K562 (cell line): ENCODE results near the gene ADAM33. TPM values are rescaled to one million over a fixed set of nuclear protein-coding genes. Genes with fewer than 3 reads are reported as not detected.

ENCODE experiments used
- ATAC-seq: fragments of 200-7000 bp; cut with Tn5 transposase; 3 replicates; pipeline ENCODE4 v1.9.1; 2020; ENCODE audit warnings: moderate library complexity
- BruUV-seq: library from RNA; stranded (reverse); fragments of 400-500 nt; replicated peaks from 2 replicates; lab custom pipeline; 2021; lab: Mats Ljungman, UMichigan
- CTCF ChIA-PET: fragments of 300-600 bp; formaldehyde crosslinking; extraction: SDS; loops from one replicate; lab custom pipeline; 2021; ENCODE audit warnings: low intra/inter-chr PET ratio; lab: Yijun Ruan, JAX
- POLR2A ChIA-PET: fragments of 300-600, 350-650 bp; sonication (Branson Sonifier 250); formaldehyde crosslinking; extraction: SDS; loops from one replicate; lab custom pipeline; 2021; ENCODE audit warnings: antibody characterized with exemption, inconsistent platforms; lab: Yijun Ruan, JAX
- DNase-seq, 4 experiments: peaks; one replicate each; pipeline versions ENCODE4 v3.0.0 to v3.0.0-alpha.2; 2011 to 2018; ENCODE audit warnings: low spot score in 3 of 4, mixed read lengths in 3 of 4; ENCODE audit errors: extremely low read depth in 1 of 4
- FAIRE-seq: peaks from 2 replicates; lab custom pipeline; 2011; peaks lifted over from hg19 to GRCh38; lab: Jason Lieb, UNC
- H2AFZ ChIP-seq: 2 replicates; pipeline ENCODE4 v1.6.0; 2011; ENCODE audit warnings: low read depth, low read length, control low read depth, inconsistent platforms
- H3K27ac ChIP-seq: fragments of 200-600 bp; 3 replicates; pipeline ENCODE4 v1.8.0; 2011; ENCODE audit warnings: low read depth, mild to moderate bottlenecking, control low read depth, inconsistent platforms, low read length, moderate library complexity, mixed read lengths; ENCODE audit errors: extremely low read depth
- H3K27me3 ChIP-seq, 2 experiments: fragments of 300-600 bp in 1 of 2; 2 replicates in 1 of 2; 3 replicates in 1 of 2; pipeline versions ENCODE4 v1.6.0 to v1.8.0; 2011; ENCODE audit warnings: inconsistent platforms in 2 of 2, low read length in 2 of 2, mild to moderate bottlenecking in 1 of 2, mixed read lengths in 1 of 2, moderate library complexity in 1 of 2; ENCODE audit not compliant: control insufficient read depth in 2 of 2, insufficient read depth in 2 of 2
- H3K36me3 ChIP-seq: fragments of 300-600 bp; 3 replicates; pipeline ENCODE4 v1.8.0; 2011; ENCODE audit warnings: mild to moderate bottlenecking, low read length, inconsistent platforms; ENCODE audit not compliant: control insufficient read depth, insufficient read depth
- H3K4me1 ChIP-seq, 2 experiments: fragments of 200-600 bp in 1 of 2; replicated peaks in 1 of 2; 2 replicates in 1 of 2; 3 replicates in 1 of 2; pipeline versions ENCODE4 v1.5.1 to v1.8.0; 2011; ENCODE audit warnings: inconsistent platforms in 2 of 2, low read length in 2 of 2, mild to moderate bottlenecking in 1 of 2, mixed read lengths in 1 of 2, moderate library complexity in 1 of 2; ENCODE audit not compliant: control insufficient read depth in 2 of 2, insufficient read depth in 2 of 2
- H3K4me2 ChIP-seq: 2 replicates; pipeline ENCODE4 v1.6.1; 2011; ENCODE audit warnings: low read length, control low read depth, inconsistent platforms, mixed read lengths; ENCODE audit not compliant: insufficient read depth
- H3K4me3 ChIP-seq: fragments of 200-600 bp; sonication (generic), shearing (Covaris generic); 2 replicates; pipeline ENCODE4 v1.5.1; 2016; ENCODE audit warnings: control low read depth, inconsistent platforms
- H3K79me2 ChIP-seq: fragments of 200-600 bp; 3 replicates; pipeline ENCODE4 v1.8.0; 2011; ENCODE audit warnings: low read length, inconsistent platforms; ENCODE audit not compliant: control insufficient read depth, insufficient read depth
- H3K9ac ChIP-seq, 2 experiments: 2 replicates each; pipeline versions ENCODE4 v1.6.0 to v1.6.1; 2011; ENCODE audit warnings: low read depth in 2 of 2, low read length in 2 of 2, control low read depth in 1 of 2, inconsistent platforms in 1 of 2, mild to moderate bottlenecking in 1 of 2, mixed read lengths in 1 of 2; ENCODE audit not compliant: insufficient read depth in 1 of 2
- H3K9me1 ChIP-seq: one replicate; pipeline ENCODE4 v1.6.0; 2011; ENCODE audit warnings: inconsistent platforms, mild to moderate bottlenecking, low read length, moderate library complexity; ENCODE audit not compliant: control insufficient read depth, insufficient read depth
- H3K9me3 ChIP-seq: replicated peaks from 2 replicates; pipeline ENCODE4 v1.5.1; 2011; ENCODE audit warnings: low read depth, low read length, inconsistent platforms; ENCODE audit not compliant: control insufficient read depth, insufficient read depth
- H4K20me1 ChIP-seq: replicated peaks from 2 replicates; pipeline ENCODE4 v1.6.1; 2011; ENCODE audit warnings: low read length, inconsistent platforms, mixed read lengths; ENCODE audit not compliant: control insufficient read depth, insufficient read depth
- CBX1 ChIP-seq: sonication (generic); IDR thresholded peaks from 2 replicates; pipeline ENCODE4 v1.6.1; 2016; ENCODE audit warnings: antibody characterized with exemption, low read depth, mild to moderate bottlenecking
- CREM ChIP-seq: IDR thresholded peaks from 2 replicates; pipeline ENCODE4 v1.6.1; 2014; ENCODE audit warnings: antibody characterized with exemption, low read depth
- DDX20 ChIP-seq: fragments of 450-650 bp; IDR thresholded peaks from 2 replicates; pipeline ENCODE4 v1.6.1; 2016; ENCODE audit warnings: missing genetic modification characterization, low read depth, mild to moderate bottlenecking, missing compliant biosample characterization, moderate library complexity
- MAFG ChIP-seq: fragments of 450-650 bp; conservative IDR thresholded peaks from 2 replicates; pipeline ENCODE4 v1.6.1; 2016; ENCODE audit warnings: missing genetic modification characterization, missing compliant biosample characterization
- MTA3 ChIP-seq: fragments of 450-650 bp; formaldehyde crosslinking; IDR thresholded peaks from 2 replicates; pipeline ENCODE4 v1.6.1; 2017; ENCODE audit warnings: mild to moderate bottlenecking, borderline replicate concordance
- RBM34 ChIP-seq: fragments of 200-400 bp; formaldehyde crosslinking; IDR thresholded peaks from 2 replicates; pipeline ENCODE4 v1.6.1; 2018; ENCODE audit warnings: low read length, borderline replicate concordance; ENCODE audit not compliant: insufficient read depth
- TGIF2 ChIP-seq: sonication (generic); formaldehyde crosslinking; IDR thresholded peaks from 2 replicates; pipeline ENCODE4 v1.8.1; 2022; ENCODE audit warnings: mild to moderate bottlenecking, missing genetic modification reagents, moderate library complexity
- WGBS: fragments of 100-300 bp; shearing (Covaris generic); methylation state at CpG from one replicate; pipeline ENCODE4 v1.1.6; 2016; ENCODE audit warnings: low coverage, mixed read lengths; ENCODE audit not compliant: insufficient coverage; ENCODE audit errors: missing lambda C conversion rate; 5-methylcytosine and 5-hydroxymethylcytosine counted together
- in situ Hi-C: fragments of 300-500 bp; cut with MboI; formaldehyde crosslinking; loops from 4 replicates; pipeline ENCODE4 v1.15.0; 2018; ENCODE audit warnings: inconsistent platforms, mixed read lengths
- intact Hi-C: fragments of 100-400 bp; cut with micrococcal nuclease; formaldehyde crosslinking; loops from 2 replicates; pipeline ENCODE4 v1.14.2; 2022
- polyA plus RNA-seq, 8 experiments: library from polyadenylated mRNA; depleted of rRNA in 4 of 8; stranded (reverse) in 5 of 8; unstranded in 3 of 8; fragments of >200 nt; fragmentation: Nextera tagmentation in 2 of 8; fragmentation: Illumina TruSeq in 1 of 8; extraction: Ambion mirVana in 2 of 8; extraction: Trizol in 1 of 8; gene quantifications; 2 replicates each; pipeline versions ENCODE4 v1.2.1 to v1.2.3, GENCODE V29; 2011 to 2014; ENCODE audit warnings: inconsistent platforms in 1 of 8, missing spikeins in 1 of 8
- total RNA-seq, 7 experiments: library from RNA; depleted of rRNA in 6 of 7; stranded (reverse); fragments of >200 nt in 6 of 7; fragmentation: Illumina TruSeq in 2 of 7; extraction: Trizol in 2 of 7; gene quantifications; 2 replicates each; pipeline versions ENCODE4 v1.2.1 to v1.2.3, GENCODE V29; 2011 to 2021; ENCODE audit warnings: low replicate concordance in 1 of 7
- TF ChIP-seq, protein P1 (sequence below): fragments of 200-400 bp; formaldehyde crosslinking; IDR thresholded peaks from 2 replicates; pipeline ENCODE4 v1.6.1; 2017; ENCODE audit warnings: mild to moderate bottlenecking, low read depth, low read length, moderate library complexity

Gene ADAM33
- total and polyA plus RNA-seq, 9 of the 15 experiments (the other 6 are each of a cell fraction or from before 2014, with no cell fraction given), result not detected

DNA sequence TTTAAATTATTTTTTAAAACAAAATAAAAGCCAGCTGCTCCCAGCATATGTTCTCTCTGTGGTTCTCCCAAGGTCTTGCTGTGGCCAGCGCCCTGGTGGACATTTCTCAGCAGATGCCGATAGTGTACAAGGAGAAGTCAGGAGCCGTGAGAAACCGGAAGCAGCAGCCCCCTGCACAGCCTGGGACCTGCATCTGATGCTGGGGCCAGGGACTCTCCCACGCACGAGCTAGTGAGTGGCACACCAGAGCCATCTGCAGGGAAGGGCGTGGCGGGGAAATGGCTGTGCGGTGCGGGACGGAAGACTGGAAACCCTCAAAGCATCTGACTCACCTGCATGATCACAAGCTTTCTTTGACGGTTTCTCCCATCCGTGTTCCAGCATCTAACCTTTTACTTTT lies 35.2 kb downstream of the ADAM33 start:
- POLR2A ChIA-PET, result interaction anchor here (0.6 kb wide), 1 partner anchor 524 kb away, joined by 4 read pairs; no protein-coding TSS in a partner anchor
- no peaks in the 10 kb centered on the region for H3K27me3 ChIP-seq
- no peak overlapping the region for H3K9ac ChIP-seq
- 64% methylated on average over 13 of the region's 13 CpGs for WGBS
- no TSS peak for BruUV-seq
- CTCF ChIA-PET, result no interaction called here
- no peaks in the 10 kb centered on the region for H3K9me1 ChIP-seq
- no peak for ATAC-seq
- in situ Hi-C loops (no loop called here), intact Hi-C loops (no loop called here)
- H4K20me1 ChIP-seq, result 0 out of 2 replicates have a peak, but pooled peaks cover 4% of the 10 kb centered on the region
- H3K4me1 ChIP-seq, result peaks cover under 1 to 4% of the 10 kb centered on the region in 2 experiments; a peak in 3 of 5 replicates
- H3K36me3 ChIP-seq, result no peaks in the 10 kb centered on the region; the same call in 2 of the 3 replicates
- TF ChIP-seq DDX20 (tag), result no peak
- TF ChIP-seq CBX1, result no peak
- TF ChIP-seq, protein P1, sequence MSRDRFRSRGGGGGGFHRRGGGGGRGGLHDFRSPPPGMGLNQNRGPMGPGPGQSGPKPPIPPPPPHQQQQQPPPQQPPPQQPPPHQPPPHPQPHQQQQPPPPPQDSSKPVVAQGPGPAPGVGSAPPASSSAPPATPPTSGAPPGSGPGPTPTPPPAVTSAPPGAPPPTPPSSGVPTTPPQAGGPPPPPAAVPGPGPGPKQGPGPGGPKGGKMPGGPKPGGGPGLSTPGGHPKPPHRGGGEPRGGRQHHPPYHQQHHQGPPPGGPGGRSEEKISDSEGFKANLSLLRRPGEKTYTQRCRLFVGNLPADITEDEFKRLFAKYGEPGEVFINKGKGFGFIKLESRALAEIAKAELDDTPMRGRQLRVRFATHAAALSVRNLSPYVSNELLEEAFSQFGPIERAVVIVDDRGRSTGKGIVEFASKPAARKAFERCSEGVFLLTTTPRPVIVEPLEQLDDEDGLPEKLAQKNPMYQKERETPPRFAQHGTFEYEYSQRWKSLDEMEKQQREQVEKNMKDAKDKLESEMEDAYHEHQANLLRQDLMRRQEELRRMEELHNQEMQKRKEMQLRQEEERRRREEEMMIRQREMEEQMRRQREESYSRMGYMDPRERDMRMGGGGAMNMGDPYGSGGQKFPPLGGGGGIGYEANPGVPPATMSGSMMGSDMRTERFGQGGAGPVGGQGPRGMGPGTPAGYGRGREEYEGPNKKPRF, result no peak
- no peak for TF ChIP-seq MTA3
- no peak for TF ChIP-seq RBM34
- TF ChIP-seq TGIF2 (CRISPR knock-in tag), result no peak
- TF ChIP-seq CREM, result no peak
- TF ChIP-seq MAFG (tag), result no peak
- H3K4me2 ChIP-seq, result no peak overlapping the region
- no peaks in the 10 kb centered on the region for H3K9me3 ChIP-seq
- H2AFZ ChIP-seq, result no peak overlapping the region
- H3K4me3 ChIP-seq, result no peak overlapping the region
- DNase-seq, result no peak
- H3K27ac ChIP-seq, result no peak overlapping the region
- no peak for FAIRE-seq
- H3K79me2 ChIP-seq, result no peaks in the 10 kb centered on the region
